ENCODE measurements around the gene TSFM.

TSFM gene

GRCh38 chr12:57844709-57845477 is 62.3 kb downstream of the TSFM start (continued):
- TF ChIP-seq ZNF747 (tag by site-specific recombination; IDR thresholded peaks at IDR 0.05) (no peak), ZBTB11 (tag by site-specific recombination; conservative IDR thresholded peaks at IDR 0.05; ENCODE audit: low read depth) (0 out of 2 replicates have a peak, but pooled peaks have one; percentile 39), ZNF350 (tag by site-specific recombination; IDR thresholded peaks at IDR 0.05) (no peak), TSHZ1 (tag by site-specific recombination; IDR thresholded peaks at IDR 0.05; ENCODE audit: borderline replicate concordance) (no peak), ZBTB21 (tag by site-specific recombination; IDR thresholded peaks at IDR 0.05) (no peak), PATZ1 (tag by site-specific recombination; IDR thresholded peaks at IDR 0.05) (peak; percentile 5; the same call in 1 of the 2 replicates), ZNF202 (tag by site-specific recombination; IDR thresholded peaks at IDR 0.05; ENCODE audit: borderline replicate concordance) (no peak), ZNF10 (tag by site-specific recombination; IDR thresholded peaks at IDR 0.05) (no peak), ZNF548 (tag by site-specific recombination; IDR thresholded peaks at IDR 0.05) (no peak), SETDB1 (IDR thresholded peaks at IDR 0.05; ENCODE audit: insufficient read length, low read length) (no peak), ZNF501 (tag by site-specific recombination; IDR thresholded peaks at IDR 0.05) (no peak; the same call in 1 of the 2 replicates), ZNF148 (tag by site-specific recombination; IDR thresholded peaks at IDR 0.05; ENCODE audit: borderline replicate concordance) (no peak), MYNN (tag by site-specific recombination; IDR thresholded peaks at IDR 0.05; ENCODE audit: borderline replicate concordance) (no peak), ZSCAN4 (tag by site-specific recombination; IDR thresholded peaks at IDR 0.05) (no peak), GLI2 (tag by site-specific recombination; IDR thresholded peaks at IDR 0.05; ENCODE audit: borderline replicate concordance, low read depth) (no peak), ATF2 (tag by site-specific recombination; IDR thresholded peaks at IDR 0.05; ENCODE audit: low read depth) (no peak), ZNF221 (tag by site-specific recombination; IDR thresholded peaks at IDR 0.05; ENCODE audit: borderline replicate concordance) (no peak), CTCF (tag by site-specific recombination; IDR thresholded peaks at IDR 0.05) (no peak), INSM2 (tag by site-specific recombination; IDR thresholded peaks at IDR 0.05) (peak; percentile 64; the same call in 1 of the 2 replicates)

All from HEK293 (cell line).